Small intestine (tissue), 7 donors: Measurements from ENCODE around the gene LRRC56. TPM values are rescaled to one million over a fixed set of nuclear protein-coding genes. Genes with fewer than 3 reads are reported as not detected.

Source experiments
- DNase-seq, 2 donors: peaks; one replicate each; pipeline versions ENCODE4 v3.0.0 to v3.0.0-alpha.2; 2013
- FAIRE-seq: peaks from 2 replicates; lab custom pipeline; 2012; peaks lifted over from hg19 to GRCh38; lab: Jason Lieb, UNC
- H3K27ac ChIP-seq, 3 donors: one replicate each; pipeline ENCODE4 v1.5.1; 2013; ENCODE audit warnings: low read length in 2 of 3, mild to moderate bottlenecking in 2 of 3, control low read depth in 1 of 3, inconsistent platforms in 1 of 3, low read depth in 1 of 3, moderate library complexity in 1 of 3
- H3K27me3 ChIP-seq, 3 donors: one replicate each; pipeline ENCODE4 v1.6.1; 2013; ENCODE audit warnings: low read length in 3 of 3, inconsistent platforms in 1 of 3; ENCODE audit not compliant: control insufficient read depth in 3 of 3, insufficient read depth in 3 of 3
- H3K36me3 ChIP-seq, 3 donors: one replicate each; pipeline ENCODE4 v1.6.1; 2013; ENCODE audit warnings: low read length in 3 of 3, inconsistent platforms in 1 of 3, low read depth in 1 of 3, mild to moderate bottlenecking in 1 of 3, moderate library complexity in 1 of 3; ENCODE audit not compliant: control insufficient read depth in 3 of 3, insufficient read depth in 2 of 3
- H3K4me1 ChIP-seq, 3 donors: one replicate each; pipeline ENCODE4 v1.6.1; 2013; ENCODE audit warnings: low read length in 2 of 3, inconsistent platforms in 1 of 3, low read depth in 1 of 3, mild to moderate bottlenecking in 1 of 3, moderate library complexity in 1 of 3; ENCODE audit not compliant: control insufficient read depth in 3 of 3, insufficient read depth in 2 of 3
- H3K4me3 ChIP-seq, 3 donors: one replicate each; pipeline ENCODE4 v1.5.1; 2013; ENCODE audit warnings: low read length in 3 of 3, control low read depth in 1 of 3, inconsistent platforms in 1 of 3, low read depth in 1 of 3, mild to moderate bottlenecking in 1 of 3, moderate library complexity in 1 of 3
- H3K9me3 ChIP-seq, 2 donors: one replicate each; pipeline ENCODE4 v1.6.1; 2013; ENCODE audit warnings: low read depth in 1 of 2, low read length in 1 of 2; ENCODE audit not compliant: control insufficient read depth in 2 of 2, insufficient read depth in 1 of 2
- WGBS, 3 donors: extraction: QIAGEN DNeasy Blood & Tissue Kit; methylation state at CpG; one replicate each; pipeline ENCODE4 v1.1.7; 2013; 5-methylcytosine and 5-hydroxymethylcytosine counted together
- polyA plus RNA-seq, 4 donors: library from polyadenylated mRNA; stranded (reverse) in 3 of 4; unstranded in 1 of 4; fragments of 200-250 nt in 3 of 4; fragments of 120-200 nt in 1 of 4; gene quantifications; one replicate each; pipeline versions ENCODE4 v1.2.1 to v1.2.3, GENCODE V29; 2013
- donor health status: healthy with polysubstance abuse.
- donor health status: control.
- donor health status: control.
- donor health status: Bipolar disorder and iron deficiency.
- donor health status: healthy.

LRRC56 gene
- polyA plus RNA-seq, 4 donors: 0.54 to 2.7 (median 1.0) TPM

GRCh38 chr11:539971-540481 is 2.7 kb downstream of the LRRC56 start:
- Histone ChIP-seq H3K27ac (no peak overlapping the region), H3K4me1 (peaks cover 4 to 22% (median 4%) of the 10 kb centered on the region in 3 donors), H3K4me3 (no peak overlapping the region), H3K27me3 (peaks cover 0 to 18% (median 0%) of the 10 kb centered on the region in 3 donors), H3K9me3 (no peaks in the 10 kb centered on the region), H3K36me3 (peaks cover 0 to 5% (median 0%) of the 10 kb centered on the region in 3 donors)
- FAIRE-seq (no peak), DNase-seq (no peak)
- WGBS, 3 donors: 92 to 96% (median 94%) methylated on average over 8 of the region's 8 CpGs

DNA sequence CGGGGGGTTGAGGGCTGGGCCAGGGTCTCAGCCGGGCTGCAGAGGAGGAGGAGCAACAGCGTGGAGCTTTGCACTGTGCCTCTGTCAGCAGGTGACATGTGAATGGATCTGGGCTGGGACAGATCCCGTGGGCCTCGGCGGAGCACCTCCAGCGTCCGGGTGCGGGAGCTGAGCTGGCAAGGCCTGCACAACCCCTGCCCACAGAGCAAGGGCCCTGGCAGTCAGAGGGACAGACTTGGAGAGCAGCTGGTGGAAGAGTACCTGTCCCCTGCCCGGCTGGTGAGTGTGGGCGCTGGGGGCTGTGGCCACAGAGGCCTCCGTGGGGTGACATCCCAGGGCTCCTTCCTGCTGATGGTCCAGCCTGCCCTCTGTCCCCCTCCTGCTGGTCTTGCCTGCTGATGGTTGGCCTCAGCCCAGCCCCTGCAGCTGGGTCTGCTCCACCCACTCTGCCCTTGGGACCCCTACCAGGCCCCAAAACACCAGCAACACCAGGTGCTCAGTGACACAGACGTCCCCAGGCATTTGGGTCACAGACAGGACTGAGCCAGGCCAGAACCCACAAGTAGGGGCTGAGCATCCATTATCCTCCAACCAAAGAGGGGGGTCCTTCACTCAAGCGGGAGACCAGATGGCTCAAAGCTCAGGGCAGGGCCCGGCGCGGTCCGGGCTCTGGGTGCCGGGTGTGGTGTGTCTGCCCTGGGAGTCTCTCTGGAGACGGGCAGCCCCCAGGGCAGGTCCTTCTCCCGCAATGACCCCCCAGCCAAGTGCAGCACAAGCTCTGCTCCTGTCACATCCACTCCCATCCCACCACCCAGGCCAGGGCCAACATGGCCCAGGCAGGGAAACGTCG is 3.5 kb downstream of the LRRC56 start:
- no peak overlapping the region for H3K27ac ChIP-seq
- no peaks in the 10 kb centered on the region for H3K9me3 ChIP-seq
- no peak overlapping the region for H3K4me3 ChIP-seq
- peaks cover 0 to 5% (median 0%) of the 10 kb centered on the region in 3 donors for H3K36me3 ChIP-seq
- peaks cover 0 to 18% (median 0%) of the 10 kb centered on the region in 3 donors for H3K27me3 ChIP-seq
- 90 to 92% (median 91%) methylated on average over 20 to 23 of the region's 23 CpGs for WGBS, 3 donors
- peaks cover 4 to 22% (median 4%) of the 10 kb centered on the region in 3 donors for H3K4me1 ChIP-seq
- DNase-seq (no peak), FAIRE-seq (no peak)

DNA sequence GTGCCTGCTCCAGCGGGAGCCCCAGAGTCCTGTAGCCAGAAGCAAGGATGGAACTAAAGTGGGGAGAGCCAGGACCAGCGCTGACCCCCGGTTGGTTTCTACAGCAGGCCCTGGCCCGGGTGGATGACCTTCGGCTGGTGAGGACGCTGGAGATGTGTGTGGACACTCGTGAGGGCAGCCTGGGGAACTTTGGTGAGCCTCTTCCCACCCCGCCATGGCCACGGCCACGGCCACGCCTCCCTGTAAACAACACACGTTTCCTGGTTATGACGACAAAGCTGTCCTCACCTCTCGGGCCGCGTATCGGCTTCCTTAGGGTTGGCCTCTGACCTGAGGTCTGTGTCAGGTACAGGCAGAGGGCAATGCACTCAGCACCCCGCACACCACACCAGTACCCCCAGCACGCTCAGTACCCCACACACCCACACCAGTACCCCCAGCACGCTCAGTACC is 4.1 kb downstream of the LRRC56 start:
- Histone ChIP-seq H3K27me3 (peaks cover 0 to 18% (median 0%) of the 10 kb centered on the region in 3 donors), H3K4me1 (peaks cover 3 to 18% (median 4%) of the 10 kb centered on the region in 3 donors), H3K36me3 (peaks cover 0 to 5% (median 0%) of the 10 kb centered on the region in 3 donors), H3K27ac (no peak overlapping the region), H3K4me3 (no peak overlapping the region), H3K9me3 (no peaks in the 10 kb centered on the region)
- FAIRE-seq: no peak
- 66 to 87% (median 81%) methylated on average over 20 of the region's 20 CpGs for WGBS, 3 donors
- DNase-seq: no peak

GRCh38 chr11:544817-545166 is 7.5 kb downstream of the LRRC56 start:
- Histone ChIP-seq H3K27ac (no peak overlapping the region), H3K9me3 (no peaks in the 10 kb centered on the region), H3K36me3 (peaks cover 0 to 4% (median 0%) of the 10 kb centered on the region in 3 donors), H3K27me3 (no peaks in the 10 kb centered on the region), H3K4me1 (peaks cover 0 to 4% (median 0%) of the 10 kb centered on the region in 3 donors), H3K4me3 (no peak overlapping the region)
- FAIRE-seq: no peak
- DNase-seq: no peak
- WGBS, 3 donors: 80 to 88% (median 83%) methylated on average over 5 of the region's 5 CpGs

- Histone ChIP-seq H3K4me1 (peaks cover 0 to 4% (median 0%) of the 10 kb centered on the region in 3 donors), H3K9me3 (no peaks in the 10 kb centered on the region), H3K27ac (no peak overlapping the region), H3K4me3 (no peak overlapping the region), H3K36me3 (peaks cover 0 to 2% (median 0%) of the 10 kb centered on the region in 3 donors), H3K27me3 (no peaks in the 10 kb centered on the region)
- 87 to 93% (median 91%) methylated on average over 11 of the region's 11 CpGs for WGBS, 3 donors
- no peak for FAIRE-seq
- no peak for DNase-seq
Observed at GRCh38 chr11:545171-545570, 7.8 kb downstream of the LRRC56 start.

DNA sequence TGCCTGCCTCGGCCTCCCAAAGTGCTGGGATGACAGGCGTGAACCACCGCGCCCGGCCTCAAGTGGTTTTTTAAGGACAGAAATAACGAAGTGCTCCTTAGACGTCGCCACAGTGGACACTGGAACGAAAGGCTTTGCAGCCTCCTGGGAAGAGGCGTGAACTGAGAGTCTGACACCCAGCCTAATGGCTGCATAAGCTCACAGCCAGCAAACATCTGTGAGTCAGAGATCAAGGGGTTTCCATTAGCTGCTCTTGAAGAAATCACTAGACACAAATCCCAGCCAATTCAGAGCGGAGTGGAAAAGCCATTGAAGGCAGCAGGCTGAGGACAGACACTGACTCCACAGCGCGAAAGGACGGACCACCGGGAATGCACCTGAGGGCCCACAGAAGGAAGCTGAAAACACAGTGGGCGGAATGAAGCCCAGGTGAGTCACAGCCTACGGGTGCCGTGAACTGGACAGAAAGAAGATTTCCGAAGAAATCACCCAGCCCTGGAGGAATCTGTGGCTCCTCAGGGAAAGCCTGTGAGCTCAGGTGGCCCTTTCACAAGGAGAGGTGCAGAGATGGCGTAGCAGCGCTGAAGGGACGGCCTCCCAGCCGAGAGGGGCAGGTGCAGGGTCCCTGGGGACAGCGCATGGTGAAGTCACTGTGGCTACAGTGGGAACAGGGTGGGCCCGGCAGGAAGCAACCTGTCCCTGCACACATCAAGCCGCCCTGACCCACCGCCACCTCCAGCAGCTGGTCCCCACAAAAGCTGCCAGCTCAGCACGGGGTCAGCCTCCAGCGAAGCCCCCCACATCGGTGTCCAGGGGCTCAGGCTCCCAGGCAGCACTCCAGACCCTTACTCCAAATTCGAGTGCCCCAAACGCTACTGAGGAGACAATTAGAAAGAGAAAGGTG is 11.6 kb downstream of the LRRC56 start:
- FAIRE-seq (no peak), DNase-seq (no peak)
- WGBS, 3 donors: 84 to 88% (median 88%) methylated on average over 31 to 32 of the region's 32 CpGs
- Histone ChIP-seq H3K4me3 (no peak overlapping the region), H3K27me3 (peaks cover 0 to 5% (median 0%) of the 10 kb centered on the region in 3 donors), H3K4me1 (peaks cover 0 to 4% (median 4%) of the 10 kb centered on the region in 3 donors), H3K9me3 (no peaks in the 10 kb centered on the region), H3K36me3 (peaks cover 0 to 5% (median 0%) of the 10 kb centered on the region in 3 donors), H3K27ac (no peak overlapping the region)

DNA sequence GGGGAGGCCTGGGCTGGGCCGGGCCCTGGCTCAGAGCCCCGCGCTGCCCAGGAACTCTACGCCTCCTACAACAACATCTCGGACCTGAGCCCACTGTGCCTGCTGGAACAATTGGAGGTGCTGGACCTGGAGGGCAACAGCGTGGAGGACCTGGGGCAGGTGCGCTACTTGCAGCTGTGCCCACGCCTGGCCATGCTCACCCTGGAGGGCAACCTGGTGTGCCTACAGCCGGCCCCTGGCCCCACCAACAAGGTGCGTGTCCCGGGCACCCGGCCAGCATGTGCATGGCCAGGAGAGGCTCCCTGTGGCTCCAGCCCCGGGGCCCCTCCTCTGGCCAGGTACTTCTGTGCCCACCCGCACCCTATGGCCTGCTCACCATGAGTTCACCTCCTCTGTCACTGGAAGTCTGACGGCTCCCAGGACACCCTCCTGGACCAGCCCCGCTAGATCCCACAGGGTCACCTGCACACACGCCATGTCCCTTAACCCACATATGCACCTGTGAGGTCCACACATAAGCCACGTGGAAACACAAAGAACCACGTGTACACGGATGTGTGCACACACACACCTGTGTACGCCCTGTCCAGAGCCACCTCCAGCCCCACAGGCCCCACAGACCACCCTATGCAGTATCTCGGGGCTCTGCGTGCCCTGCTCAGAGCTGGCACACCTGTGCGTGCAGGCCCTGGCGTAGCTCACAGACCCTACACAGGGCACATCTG is 12.9 kb downstream of the LRRC56 start:
- FAIRE-seq: no peak

More for the DNA sequence above, 12.9 kb downstream of the LRRC56 start:
- Histone ChIP-seq H3K4me1 (peaks cover 0 to 11% (median 0%) of the 10 kb centered on the region in 3 donors), H3K9me3 (no peaks in the 10 kb centered on the region), H3K27me3 (peaks cover 0 to 15% (median 0%) of the 10 kb centered on the region in 3 donors), H3K36me3 (peaks cover 0 to 5% (median 0%) of the 10 kb centered on the region in 3 donors), H3K4me3 (no peak overlapping the region), H3K27ac (no peak overlapping the region)
- no peak for DNase-seq
- WGBS, 3 donors: 89 to 94% (median 93%) methylated on average over 23 to 25 of the region's 25 CpGs
